Endodermal cell (in vitro differentiated cells): Measurements from ENCODE around the gene CXCL8. TPM values are rescaled to one million over a fixed set of nuclear protein-coding genes. Genes with fewer than 3 reads are reported as not detected.

Source experiments
- DNase-seq: peaks from one replicate; pipeline ENCODE4 v3.0.0-alpha.2; 2017
- H3K27ac ChIP-seq: 2 replicates; pipeline ENCODE4 v1.5.1; 2013; ENCODE audit warnings: mild to moderate bottlenecking, low read depth, low read length, moderate library complexity
- H3K27me3 ChIP-seq: 2 replicates; pipeline ENCODE4 v1.6.1; 2013; ENCODE audit warnings: mild to moderate bottlenecking, low read length, moderate library complexity; ENCODE audit not compliant: insufficient read depth, control insufficient read depth, poor library complexity, severe bottlenecking
- H3K36me3 ChIP-seq: 2 replicates; pipeline ENCODE4 v1.7.0; 2013; ENCODE audit warnings: mild to moderate bottlenecking, low read length, moderate library complexity; ENCODE audit not compliant: control insufficient read depth, insufficient read depth
- H3K4me1 ChIP-seq: one replicate; pipeline ENCODE4 v1.7.0; 2013; ENCODE audit warnings: low read length; ENCODE audit not compliant: control insufficient read depth, insufficient read depth
- H3K4me3 ChIP-seq: 2 replicates; pipeline ENCODE4 v1.5.1; 2013; ENCODE audit warnings: mild to moderate bottlenecking, low read length, moderate library complexity
- H3K9ac ChIP-seq: 2 replicates; pipeline ENCODE4 v1.6.1; 2013; ENCODE audit warnings: mild to moderate bottlenecking, low read length, moderate library complexity; ENCODE audit not compliant: poor library complexity, severe bottlenecking; ENCODE audit errors: extremely low read depth
- H3K9me3 ChIP-seq: 2 replicates; pipeline ENCODE4 v1.6.1; 2013; ENCODE audit warnings: mild to moderate bottlenecking, low read length, moderate library complexity; ENCODE audit not compliant: control insufficient read depth
- H3K27ac Mint-ChIP-seq: 2 replicates; pipeline ENCODE4 v1.8.0; 2020; ENCODE audit warnings: mixed read lengths
- H3K27me3 Mint-ChIP-seq: 2 replicates; pipeline ENCODE4 v1.8.0; 2021; ENCODE audit warnings: mild to moderate bottlenecking, mixed read lengths; ENCODE audit not compliant: insufficient read depth
- H3K36me3 Mint-ChIP-seq: 2 replicates; pipeline ENCODE4 v1.8.0; 2020; ENCODE audit warnings: low read depth, mixed read lengths
- H3K4me1 Mint-ChIP-seq: 2 replicates; pipeline ENCODE4 v1.8.0; 2020; ENCODE audit warnings: mixed read lengths
- H3K4me3 Mint-ChIP-seq: 2 replicates; pipeline ENCODE4 v1.8.0; 2020; ENCODE audit warnings: mild to moderate bottlenecking, moderate library complexity, mixed read lengths
- H3K9me3 Mint-ChIP-seq: 2 replicates; pipeline ENCODE4 v1.8.0; 2020; ENCODE audit warnings: mild to moderate bottlenecking, mixed read lengths
- WGBS, 2 experiments: methylation state at CpG; one replicate each; pipeline versions ENCODE4 v1.1.5 to v1.1.7; 2013; ENCODE audit warnings: missing lambda C conversion rate in 2 of 2, mixed read lengths in 1 of 2; ENCODE audit not compliant: insufficient coverage in 1 of 2, insufficient read length in 1 of 2; 5-methylcytosine and 5-hydroxymethylcytosine counted together
- total RNA-seq, 2 donors: library from RNA; stranded (reverse); fragmentation: NEBNext Ultra II Directional in 1 of 2; extraction: Animal tissue kit (Norgen Biotek cat#: 25700) in 1 of 2; gene quantifications; 2 replicates in 1 of 2; 3 replicates in 1 of 2; pipeline ENCODE4 v1.2.1, GENCODE V29; 2021
- TF ChIP-seq, protein P1 (sequence below): fragments of 200-600 bp; sonication (generic); conservative IDR thresholded peaks from 2 replicates; pipeline ENCODE4 v1.5.0; 2021; ENCODE audit warnings: antibody characterized with exemption, mild to moderate bottlenecking

Gene CXCL8
- total RNA-seq, 2 donors from 2014 or later, result not detected

DNA sequence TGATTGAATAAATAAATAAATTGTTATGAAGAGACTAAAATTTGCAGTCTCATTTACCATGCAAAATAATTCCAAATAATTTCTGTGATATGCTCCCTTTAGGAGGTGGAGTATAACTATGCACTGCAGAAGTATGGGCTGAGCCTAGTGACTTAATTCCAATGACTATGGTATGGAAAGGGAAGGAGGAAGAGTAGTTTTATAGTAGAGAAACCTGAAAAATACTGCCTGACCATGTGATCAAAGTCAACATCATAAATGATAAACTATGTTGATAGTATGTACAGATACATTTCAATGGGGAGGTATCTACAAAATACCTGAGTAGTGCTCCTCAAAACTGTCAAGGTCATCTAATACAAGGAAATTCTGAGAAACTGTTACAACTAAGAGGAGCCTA, 14.6 kb downstream of the CXCL8 start:
- no peaks in the 10 kb centered on the region for H3K9me3 Mint-ChIP-seq

DNA sequence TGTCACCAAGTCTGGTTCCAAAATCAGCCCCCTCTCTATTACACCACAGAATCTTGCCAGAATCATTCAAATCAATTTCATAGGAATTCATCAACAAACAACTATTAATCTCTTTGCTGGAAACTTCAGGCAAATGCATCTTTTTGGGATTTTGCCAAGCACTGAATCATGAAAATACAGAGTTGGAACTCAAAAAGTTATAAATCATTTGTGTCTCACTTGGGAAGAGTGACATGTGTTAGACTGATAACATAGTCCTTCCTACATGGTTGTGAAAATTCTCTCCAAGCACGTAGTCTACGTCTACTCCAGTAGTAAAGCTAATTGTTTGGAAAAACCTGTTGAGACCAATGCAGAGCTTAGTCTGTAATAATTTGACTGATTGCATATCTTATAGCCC, 19.0 kb downstream of the CXCL8 start:
- Mint-ChIP-seq H3K9me3 (no peaks in the 10 kb centered on the region), H3K4me3 (no peak overlapping the region), H3K4me1 (no peaks in the 10 kb centered on the region), H3K27ac (no peak overlapping the region), H3K36me3 (no peaks in the 10 kb centered on the region), H3K27me3 (no peaks in the 10 kb centered on the region)
- WGBS, 2 experiments, result 99 to 100% methylated on average over 2 of the region's 2 CpGs
- Histone ChIP-seq H3K36me3 (no peaks in the 10 kb centered on the region), H3K9me3 (no peaks in the 10 kb centered on the region), H3K27ac (no peak overlapping the region), H3K27me3 (no peaks in the 10 kb centered on the region), H3K4me1 (no peaks in the 10 kb centered on the region), H3K4me3 (no peak overlapping the region), H3K9ac (no peak overlapping the region)
- TF ChIP-seq, protein P1, sequence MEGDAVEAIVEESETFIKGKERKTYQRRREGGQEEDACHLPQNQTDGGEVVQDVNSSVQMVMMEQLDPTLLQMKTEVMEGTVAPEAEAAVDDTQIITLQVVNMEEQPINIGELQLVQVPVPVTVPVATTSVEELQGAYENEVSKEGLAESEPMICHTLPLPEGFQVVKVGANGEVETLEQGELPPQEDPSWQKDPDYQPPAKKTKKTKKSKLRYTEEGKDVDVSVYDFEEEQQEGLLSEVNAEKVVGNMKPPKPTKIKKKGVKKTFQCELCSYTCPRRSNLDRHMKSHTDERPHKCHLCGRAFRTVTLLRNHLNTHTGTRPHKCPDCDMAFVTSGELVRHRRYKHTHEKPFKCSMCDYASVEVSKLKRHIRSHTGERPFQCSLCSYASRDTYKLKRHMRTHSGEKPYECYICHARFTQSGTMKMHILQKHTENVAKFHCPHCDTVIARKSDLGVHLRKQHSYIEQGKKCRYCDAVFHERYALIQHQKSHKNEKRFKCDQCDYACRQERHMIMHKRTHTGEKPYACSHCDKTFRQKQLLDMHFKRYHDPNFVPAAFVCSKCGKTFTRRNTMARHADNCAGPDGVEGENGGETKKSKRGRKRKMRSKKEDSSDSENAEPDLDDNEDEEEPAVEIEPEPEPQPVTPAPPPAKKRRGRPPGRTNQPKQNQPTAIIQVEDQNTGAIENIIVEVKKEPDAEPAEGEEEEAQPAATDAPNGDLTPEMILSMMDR, result no peak
- no peak for DNase-seq

More for the DNA sequence above, 14.6 kb downstream of the CXCL8 start:
- H3K36me3 Mint-ChIP-seq, result no peaks in the 10 kb centered on the region
- no peaks in the 10 kb centered on the region for H3K9me3 ChIP-seq
- no peaks in the 10 kb centered on the region for H3K4me1 Mint-ChIP-seq
- no peaks in the 10 kb centered on the region for H3K36me3 ChIP-seq
- DNase-seq, result no peak
- H3K27me3 Mint-ChIP-seq, result no peaks in the 10 kb centered on the region
- no peaks in the 10 kb centered on the region for H3K4me1 ChIP-seq
- H3K27ac ChIP-seq, result no peak overlapping the region
- no peaks in the 10 kb centered on the region for H3K27me3 ChIP-seq
- H3K27ac Mint-ChIP-seq, result no peak overlapping the region
- TF ChIP-seq, protein P1, result no peak
- H3K4me3 ChIP-seq, result no peak overlapping the region
- no peak overlapping the region for H3K9ac ChIP-seq
- H3K4me3 Mint-ChIP-seq, result no peak overlapping the region

- Histone ChIP-seq H3K4me3 (no peak overlapping the region), H3K27me3 (no peaks in the 10 kb centered on the region), H3K9me3 (no peaks in the 10 kb centered on the region), H3K36me3 (no peaks in the 10 kb centered on the region), H3K4me1 (no peaks in the 10 kb centered on the region), H3K9ac (no peak overlapping the region), H3K27ac (no peak overlapping the region)
- H3K27me3 Mint-ChIP-seq, result no peaks in the 10 kb centered on the region
- no peaks in the 10 kb centered on the region for H3K9me3 Mint-ChIP-seq
- DNase-seq, result no peak
- H3K4me3 Mint-ChIP-seq, result no peak overlapping the region
- no peaks in the 10 kb centered on the region for H3K4me1 Mint-ChIP-seq
- no peak overlapping the region for H3K27ac Mint-ChIP-seq
- TF ChIP-seq, protein P1, result no peak
- H3K36me3 Mint-ChIP-seq, result no peaks in the 10 kb centered on the region
- WGBS, 2 experiments, result 100% methylated on average over 1 of the region's 1 CpG; no CpG with 5 or more reads in 1 of the 2 experiments
Measured at GRCh38 chr4:73761856-73762255, 21.5 kb downstream of the CXCL8 start.
